HG02970 (cell line): ENCODE data around the gene PEAK3.

Source experiments
- ATAC-seq: cut with Tn5 transposase; IDR thresholded peaks from one replicate; pipeline ENCODE4 v1.9.1; 2021; ENCODE audit warnings: mild to moderate bottlenecking, moderate library complexity, moderate number of reproducible peaks; ENCODE audit not compliant: unreplicated experiment, low FRiP score

The PEAK3 gene

DNA sequence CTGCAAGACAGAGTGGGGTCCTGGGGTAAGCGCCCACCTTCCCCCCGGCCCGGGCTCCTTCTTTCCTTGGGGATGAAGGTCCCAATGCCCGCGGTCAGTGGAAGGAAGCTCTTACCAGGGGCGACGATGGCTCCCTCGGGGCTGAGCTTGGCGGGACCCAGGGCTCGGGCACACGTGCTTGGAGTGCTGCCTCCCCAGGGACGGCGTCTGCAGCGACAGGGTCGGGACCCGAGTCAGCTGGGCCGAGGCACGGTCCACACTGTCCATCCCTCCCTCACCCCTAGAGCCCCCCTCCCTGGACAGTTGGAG lies 29.2 kb downstream of the PEAK3 start:
- no peak for ATAC-seq

DNA sequence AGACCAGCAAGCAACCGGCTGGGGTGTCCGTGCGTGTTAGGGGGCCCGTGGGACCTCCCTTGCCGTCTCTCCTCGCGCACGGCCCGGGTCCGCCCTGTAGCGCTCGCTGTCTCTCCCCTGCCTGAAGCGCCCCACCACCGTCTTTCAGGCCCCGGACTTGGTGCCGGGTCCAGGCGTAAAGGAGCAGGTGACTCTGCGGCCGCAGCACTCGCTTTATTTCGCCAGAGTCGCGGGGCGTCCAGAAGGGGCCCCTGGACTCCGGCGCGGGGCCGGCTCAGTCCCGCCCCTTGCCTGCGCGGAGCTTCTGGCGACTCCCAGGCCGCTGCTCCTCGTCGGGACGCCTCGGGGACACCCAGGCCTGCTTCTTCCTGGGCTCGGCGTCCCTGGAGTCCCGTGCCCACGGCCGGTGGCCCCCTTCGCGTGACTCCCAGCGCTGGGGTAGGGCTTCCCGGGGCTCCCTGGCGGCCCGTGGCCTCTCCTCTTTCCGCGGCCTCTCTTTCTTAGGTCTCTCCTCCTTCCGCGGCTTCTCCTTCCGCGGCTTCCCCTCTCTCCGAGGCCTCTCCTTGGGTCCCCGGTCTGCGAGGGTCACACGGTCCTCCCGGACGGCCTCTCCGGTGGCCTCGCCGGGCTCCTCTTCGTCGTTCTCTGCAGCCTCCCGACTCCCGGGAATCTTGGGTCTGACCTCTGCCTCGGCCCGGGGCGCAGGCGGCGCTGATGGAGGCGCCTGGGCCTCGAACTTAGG lies 29.7 kb downstream of the PEAK3 start:
- ATAC-seq, result no peak

DNA sequence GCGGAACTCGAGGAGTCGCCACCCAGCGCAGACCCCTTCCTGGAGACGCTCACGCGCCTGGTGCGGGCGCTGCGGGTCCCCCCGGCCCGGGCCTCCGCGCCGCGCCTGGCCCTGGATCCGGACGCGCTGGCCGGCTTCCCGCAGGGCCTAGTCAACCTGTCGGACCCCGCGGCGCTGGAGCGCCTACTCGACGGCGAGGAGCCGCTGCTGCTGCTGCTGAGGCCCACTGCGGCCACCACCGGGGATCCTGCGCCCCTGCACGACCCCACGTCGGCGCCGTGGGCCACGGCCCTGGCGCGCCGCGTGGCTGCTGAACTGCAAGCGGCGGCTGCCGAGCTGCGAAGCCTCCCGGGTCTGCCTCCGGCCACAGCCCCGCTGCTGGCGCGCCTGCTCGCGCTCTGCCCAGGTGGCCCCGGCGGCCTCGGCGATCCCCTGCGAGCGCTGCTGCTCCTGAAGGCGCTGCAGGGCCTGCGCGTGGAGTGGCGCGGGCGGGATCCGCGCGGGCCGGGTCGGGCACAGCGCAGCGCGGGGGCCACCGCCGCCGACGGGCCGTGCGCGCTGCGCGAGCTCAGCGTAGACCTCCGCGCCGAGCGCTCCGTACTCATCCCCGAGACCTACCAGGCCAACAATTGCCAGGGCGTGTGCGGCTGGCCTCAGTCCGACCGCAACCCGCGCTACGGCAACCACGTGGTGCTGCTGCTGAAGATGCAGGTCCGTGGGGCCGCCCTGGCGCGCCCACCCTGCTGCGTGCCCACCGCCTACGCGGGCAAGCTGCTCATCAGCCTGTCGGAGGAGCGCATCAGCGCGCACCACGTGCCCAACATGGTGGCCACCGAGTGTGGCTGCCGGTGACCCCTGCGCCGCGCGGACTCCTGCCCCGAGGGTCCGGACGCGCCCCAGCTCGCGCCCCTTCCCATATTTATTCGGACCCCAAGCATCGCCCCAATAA lies 30.6 kb downstream of the PEAK3 start:
- no peak for ATAC-seq

DNA sequence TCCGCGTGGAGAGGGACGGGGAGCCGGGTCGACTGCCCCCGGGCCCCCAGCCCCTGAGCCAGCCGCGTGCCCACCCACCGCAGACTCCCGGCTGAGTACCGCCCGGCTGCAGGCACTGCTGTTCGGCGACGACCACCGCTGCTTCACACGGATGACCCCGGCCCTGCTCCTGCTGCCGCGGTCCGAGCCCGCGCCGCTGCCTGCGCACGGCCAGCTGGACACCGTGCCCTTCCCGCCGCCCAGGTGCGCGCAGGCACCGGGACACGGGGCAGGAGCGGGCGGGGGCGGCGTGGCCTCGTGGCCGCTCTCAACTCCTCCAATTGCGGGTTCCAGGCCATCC lies 31.2 kb downstream of the PEAK3 start:
- ATAC-seq, result no peak

DNA sequence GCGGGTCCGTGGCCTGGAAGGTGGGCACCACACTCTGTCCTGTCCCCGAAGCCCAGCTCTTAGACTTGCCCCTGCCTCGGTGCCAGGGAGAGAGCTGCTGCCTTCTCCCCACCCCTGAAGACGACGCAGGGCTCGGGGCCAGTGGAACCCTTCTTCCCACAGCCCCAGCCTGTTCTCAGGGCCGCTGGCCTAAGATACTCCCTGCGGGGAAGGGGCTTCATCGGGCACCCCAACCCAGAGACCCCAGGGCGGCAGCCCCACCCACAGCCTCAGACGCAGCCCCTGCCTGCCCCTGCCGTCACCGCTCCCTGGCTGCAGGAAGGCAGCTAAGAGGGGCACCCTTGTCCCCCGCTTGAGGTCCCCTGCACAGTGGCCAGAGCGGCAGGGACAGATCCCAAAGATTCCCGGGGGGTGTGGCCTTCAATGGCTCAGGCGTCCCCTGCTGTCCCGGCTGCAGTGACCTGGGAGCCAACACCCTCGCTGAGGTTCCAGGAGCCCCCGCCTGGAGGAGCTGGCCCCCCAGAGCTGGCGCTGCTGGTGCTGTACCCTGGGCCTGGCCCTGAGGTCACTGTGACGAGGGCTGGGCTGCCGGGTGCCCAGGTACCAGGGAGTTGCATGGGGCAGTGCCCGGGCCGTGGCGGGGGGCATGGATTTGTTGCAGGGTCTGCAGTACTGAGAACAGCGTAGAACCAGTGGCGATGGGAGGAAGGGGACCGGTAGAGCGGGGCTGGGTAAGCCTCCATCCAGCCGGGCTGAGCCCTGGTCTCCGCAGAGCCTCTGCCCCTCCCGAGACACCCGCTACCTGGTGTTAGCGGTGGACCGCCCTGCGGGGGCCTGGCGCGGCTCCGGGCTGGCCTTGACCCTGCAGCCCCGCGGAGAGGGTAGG lies 31.9 kb downstream of the PEAK3 start:
- ATAC-seq, result no peak

DNA sequence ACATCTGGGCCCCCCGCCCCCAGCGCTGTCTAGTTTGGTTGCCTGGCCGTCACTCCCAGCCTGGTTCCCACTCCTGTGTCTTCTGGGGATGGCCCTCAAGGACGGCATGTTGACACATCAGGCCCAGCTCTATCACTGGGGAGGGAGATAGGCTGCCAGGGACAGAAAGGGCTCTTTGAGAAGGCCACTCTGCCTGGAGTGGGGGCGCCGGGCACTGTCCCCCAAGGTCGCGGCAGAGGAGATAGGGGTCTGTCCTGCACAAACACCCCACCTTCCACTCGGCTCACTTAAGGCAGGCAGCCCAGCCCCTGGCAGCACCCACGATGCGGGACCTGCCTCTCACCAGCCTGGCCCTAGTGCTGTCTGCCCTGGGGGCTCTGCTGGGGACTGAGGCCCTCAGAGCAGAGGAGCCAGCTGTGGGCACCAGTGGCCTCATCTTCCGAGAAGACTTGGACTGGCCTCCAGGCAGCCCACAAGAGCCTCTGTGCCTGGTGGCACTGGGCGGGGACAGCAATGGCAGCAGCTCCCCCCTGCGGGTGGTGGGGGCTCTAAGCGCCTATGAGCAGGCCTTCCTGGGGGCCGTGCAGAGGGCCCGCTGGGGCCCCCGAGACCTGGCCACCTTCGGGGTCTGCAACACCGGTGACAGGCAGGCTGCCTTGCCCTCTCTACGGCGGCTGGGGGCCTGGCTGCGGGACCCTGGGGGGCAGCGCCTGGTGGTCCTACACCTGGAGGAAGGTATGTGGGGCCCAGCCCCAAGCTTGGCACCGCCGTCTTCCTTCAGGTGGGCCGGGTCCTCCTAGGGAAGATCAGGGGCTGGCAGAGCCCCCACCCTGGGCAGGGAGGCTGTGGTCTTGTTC lies 32.7 kb downstream of the PEAK3 start, which contains the start of gene AMH:
AMH (plus strand) TSS at position 314 of the 857 bp plus-strand sequence; CDS start at position 324, 10 bp downstream.
- ATAC-seq, result no peak

DNA sequence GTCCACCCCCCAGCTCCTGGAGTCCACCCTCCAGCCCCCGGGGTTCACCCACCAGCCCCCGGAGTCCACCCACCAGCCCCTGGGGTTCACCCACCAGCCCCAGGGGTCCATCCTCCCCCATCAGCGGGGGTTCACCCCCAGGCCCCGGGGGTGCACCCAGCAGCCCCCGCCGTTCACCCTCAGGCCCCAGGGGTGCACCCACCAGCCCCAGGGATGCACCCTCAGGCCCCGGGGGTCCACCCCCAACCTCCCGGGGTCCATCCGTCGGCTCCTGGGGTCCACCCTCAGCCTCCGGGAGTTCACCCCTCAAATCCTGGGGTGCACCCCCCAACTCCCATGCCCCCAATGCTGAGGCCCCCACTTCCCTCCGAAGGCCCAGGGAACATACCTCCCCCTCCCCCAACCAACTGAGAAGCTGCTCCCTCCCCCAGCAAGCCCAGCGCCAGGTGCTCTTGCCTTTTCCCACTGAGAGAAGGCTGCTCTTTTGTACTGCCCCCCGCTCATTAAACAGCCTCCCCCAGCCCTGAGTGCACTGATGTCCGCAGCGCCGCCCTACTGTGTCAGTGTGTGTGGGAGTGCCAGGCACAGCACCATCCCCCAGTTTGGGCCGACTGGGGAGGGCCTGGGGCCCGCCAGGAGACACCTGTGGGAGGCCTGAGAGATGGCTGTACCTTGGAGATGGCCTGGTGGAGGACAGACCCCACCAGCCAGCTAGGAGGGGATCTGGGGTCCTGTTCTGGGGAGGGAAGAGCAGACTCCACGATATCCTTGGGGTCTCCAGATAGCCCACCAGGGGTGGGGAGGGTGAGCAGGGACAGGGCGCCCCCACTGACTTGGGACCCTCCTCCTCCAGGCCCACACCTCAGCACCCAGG lies 33.6 kb downstream of the PEAK3 start:
- no peak for ATAC-seq

DNA sequence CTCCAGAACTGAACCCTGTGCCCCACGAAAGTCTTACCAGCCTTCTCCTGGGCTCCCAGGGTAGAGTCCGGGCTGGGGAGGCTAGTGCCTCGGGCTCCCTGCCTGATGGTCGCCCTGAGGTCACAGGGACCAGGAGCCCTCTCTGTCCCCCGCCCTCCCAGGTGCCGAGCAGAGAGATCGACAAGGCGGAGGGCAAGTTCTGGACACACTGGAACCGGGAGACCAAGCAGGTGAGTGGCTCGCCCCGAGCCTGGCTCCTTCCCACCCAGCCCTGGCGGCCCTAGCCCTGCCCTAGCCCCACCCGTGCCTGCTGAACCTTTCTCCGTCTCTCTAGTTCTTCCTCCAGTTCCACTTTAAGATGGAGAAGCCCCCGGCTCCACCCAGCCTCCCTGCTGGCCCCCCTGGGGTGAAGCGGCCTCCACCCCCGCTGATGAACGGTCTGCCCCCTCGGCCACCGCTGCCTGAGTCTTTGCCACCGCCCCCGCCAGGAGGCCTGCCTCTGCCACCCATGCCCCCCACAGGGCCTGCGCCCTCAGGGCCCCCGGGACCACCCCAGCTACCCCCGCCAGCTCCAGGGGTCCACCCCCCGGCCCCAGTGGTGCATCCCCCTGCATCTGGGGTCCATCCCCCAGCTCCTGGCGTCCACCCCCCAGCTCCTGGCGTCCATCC lies 34.4 kb downstream of the PEAK3 start:
- no peak for ATAC-seq

DNA sequence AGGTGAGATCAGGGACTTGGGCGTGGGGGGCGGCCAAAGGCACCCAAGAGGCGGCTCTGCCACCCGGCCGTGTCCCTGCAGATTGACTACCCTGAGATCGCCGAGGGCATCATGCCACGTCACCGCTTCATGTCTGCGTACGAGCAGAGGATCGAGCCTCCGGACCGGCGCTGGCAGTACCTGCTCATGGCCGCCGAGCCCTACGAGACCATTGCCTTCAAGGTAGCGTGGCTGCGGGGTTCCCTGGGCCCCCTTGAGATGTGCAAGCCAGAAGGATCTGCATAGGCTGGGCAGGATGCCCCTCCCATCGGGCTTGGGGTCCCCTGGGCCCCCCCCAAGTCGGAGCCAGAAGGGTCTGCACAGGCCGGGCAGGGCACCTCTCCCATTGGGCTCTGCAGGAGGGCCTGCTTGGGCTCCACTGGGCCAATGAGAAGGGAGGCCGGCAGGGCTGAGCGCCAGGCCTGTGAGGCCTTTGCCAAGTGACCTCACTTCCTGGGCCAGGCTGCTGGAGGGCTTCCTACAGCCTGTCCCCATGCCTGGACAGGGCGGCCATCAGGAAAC lies 35.1 kb downstream of the PEAK3 start:
- no peak for ATAC-seq

DNA sequence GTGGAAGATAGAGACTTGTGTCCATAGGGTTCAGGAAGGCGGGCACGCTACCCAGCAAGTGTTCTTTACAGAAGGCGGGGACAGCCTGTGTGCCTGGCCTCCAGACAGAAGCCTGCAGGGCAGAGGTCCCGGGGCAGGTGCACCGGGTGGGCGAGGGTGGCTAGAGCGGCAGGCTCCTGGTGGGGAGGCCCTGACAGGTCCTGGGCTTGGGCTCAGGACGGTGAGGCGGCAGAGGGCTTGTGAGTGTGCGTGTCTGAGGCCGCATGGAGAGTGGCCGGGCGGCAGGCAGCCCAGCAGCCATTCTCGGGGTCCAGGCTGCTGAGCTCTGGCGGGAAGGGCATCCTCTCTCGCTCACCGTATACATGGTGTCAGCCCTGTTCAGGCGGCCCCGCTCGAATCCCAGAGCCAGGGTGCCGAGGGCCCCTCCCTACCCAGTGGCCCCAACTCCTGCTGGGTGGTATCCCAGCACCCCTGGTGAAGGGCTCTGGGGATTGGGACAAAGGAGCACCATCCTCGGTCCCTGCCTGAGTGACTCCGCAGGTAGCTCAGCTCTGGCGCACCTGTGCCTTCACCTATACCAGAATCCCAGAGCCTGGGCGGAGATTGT lies 35.9 kb downstream of the PEAK3 start:
- no peak for ATAC-seq

DNA sequence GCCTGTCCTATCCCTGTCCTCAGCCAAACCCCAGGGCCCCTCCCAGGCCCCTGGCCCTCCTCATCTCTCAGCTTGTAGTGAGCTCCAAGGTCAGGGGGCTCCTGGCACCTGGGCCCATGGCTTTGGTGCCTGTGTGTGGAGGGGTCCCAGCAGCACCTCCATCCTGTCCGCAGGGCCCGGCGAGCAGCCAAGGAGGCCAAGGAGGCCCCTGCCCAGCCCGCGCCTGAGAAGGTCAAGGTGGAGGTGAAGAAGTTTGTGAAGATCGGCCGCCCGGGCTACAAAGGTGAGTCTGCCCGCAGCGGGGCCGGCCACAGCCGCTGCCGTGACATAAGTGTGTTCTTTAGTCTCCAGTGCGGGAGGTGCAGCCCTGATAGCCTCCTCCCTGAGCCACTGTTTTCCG lies 36.7 kb downstream of the PEAK3 start:
- ATAC-seq, result no peak

DNA sequence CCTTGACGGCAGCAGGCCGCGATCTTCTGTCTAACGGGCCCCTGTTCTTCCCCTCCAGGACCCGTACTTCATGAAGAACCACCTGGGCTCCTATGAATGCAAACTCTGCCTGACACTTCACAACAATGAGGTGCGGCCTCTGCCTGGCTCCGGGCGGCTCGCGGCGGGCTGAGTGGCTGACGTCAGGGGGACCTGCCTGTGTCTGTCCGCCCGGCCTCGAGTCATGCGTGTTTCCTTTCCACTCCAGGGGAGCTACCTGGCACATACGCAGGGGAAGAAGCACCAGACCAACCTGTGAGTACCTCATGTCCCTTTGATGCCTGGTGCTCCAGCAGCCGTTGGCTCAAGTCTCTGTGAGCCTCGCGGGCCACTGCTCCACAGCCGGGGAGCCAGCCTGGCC lies 37.5 kb downstream of the PEAK3 start:
- no peak for ATAC-seq

DNA sequence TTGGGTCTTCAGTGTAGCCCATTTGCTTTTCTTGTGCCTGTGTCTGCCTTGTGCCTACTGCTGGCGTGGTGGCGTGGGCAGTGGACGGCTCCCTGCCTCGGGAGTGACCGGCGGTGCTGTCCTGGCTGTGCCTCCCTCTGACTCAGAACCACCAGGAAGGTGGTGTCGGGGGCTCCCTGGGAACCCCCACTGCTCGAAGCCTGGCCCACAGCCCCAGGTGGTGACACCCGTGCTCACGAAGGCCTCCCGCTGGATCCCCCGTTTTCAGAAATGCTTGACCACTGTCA lies 37.9 kb downstream of the PEAK3 start:
- no peak for ATAC-seq

DNA sequence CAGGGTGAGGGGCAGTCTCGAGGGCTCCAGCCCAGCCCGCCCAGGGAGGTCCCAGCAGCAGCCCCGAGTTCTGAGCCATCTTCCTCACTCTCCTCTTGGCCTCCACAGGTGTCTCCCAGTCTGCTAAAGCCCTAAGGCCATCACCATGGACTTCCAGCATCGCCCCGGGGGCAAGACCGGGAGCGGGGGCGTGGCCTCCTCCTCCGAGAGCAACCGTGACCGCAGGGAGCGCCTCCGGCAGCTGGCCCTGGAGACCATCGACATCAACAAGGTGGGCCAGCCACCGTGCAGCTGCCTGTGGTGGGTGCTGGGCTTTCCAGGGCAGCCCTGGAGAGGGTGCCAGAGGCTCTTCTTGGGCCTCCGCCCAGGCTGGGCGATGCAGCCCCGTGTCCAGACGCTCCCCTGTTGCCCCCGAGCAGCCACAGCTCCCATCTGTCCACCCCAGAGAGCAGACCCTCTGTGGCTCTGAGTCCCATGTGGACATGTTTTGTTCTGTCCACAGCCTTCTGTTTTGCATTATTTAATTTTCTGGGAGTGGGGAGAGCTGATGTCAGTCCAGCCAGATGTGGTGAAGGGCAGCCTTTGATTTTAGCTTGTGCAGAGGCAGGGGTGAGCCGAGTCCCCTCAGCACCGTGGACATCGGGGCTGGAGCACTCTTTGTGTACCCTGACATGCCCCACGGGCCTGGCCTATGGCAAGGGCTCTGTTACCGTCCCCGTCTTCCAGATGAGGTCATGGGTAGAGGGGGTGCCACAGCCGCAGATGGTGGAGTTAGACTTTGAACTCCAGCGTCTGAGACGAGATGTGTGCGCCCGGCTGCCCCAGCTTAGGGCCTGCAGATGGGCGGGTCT lies 38.5 kb downstream of the PEAK3 start:
- ATAC-seq, result no peak

DNA sequence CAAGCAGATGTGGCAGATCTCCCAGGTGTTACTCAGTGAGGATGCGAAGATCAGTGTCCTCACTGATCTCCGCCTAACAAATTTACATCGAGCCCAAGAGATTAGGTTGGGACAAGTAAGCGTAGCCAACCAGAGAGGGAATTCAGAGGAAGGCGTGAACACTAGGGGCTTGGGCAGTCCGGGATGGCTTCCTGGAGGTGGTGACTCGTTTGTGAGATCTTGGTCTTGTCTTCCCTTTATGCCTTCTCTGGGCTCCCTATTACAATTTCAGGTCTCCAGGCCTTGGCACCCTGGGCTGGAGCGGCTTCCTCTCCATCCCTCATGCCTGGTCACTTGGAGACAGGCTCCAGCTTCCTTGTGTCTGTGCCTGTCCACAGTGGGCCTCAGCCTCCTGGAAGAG lies 39.2 kb downstream of the PEAK3 start:
- ATAC-seq, result no peak

DNA sequence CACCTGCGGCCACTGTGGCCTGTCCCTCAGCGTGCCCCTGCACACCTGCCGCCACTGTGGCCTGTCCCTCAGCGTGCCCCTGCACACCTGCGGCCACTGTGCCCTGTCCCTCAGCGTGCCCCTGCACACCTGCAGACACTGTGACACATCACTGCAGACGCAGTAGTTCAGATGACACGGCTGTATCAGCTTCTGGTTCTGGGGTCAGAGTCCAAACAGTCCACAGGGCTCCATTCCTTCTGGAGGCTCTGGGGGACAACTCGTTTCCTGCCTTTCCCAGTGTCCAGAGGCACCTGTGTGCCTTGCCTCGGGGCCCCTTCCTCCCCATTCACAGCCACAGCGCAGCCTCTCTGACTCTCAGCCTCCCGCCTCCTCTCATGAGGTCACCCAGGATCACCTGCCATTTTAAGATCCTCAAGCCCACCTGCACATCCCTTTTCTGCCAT lies 39.9 kb downstream of the PEAK3 start:
- ATAC-seq, result no peak
